Measurements from ENCODE around the gene PANX1.

PANX1 gene

GRCh38 chr11:94199136-94200130 lies 70.8 kb downstream of the PANX1 start:
- H3K4me1 ChIP-seq (ENCODE audit: insufficient read depth, low read length, severe bottlenecking): no peaks in the 10 kb centered on the region
- H3K36me3 ChIP-seq (ENCODE audit: insufficient read depth, low read length): no peaks in the 10 kb centered on the region
- H3K27ac ChIP-seq (ENCODE audit: low read depth, low read length, poor library complexity, severe bottlenecking): no peak overlapping the region
- H3K79me2 ChIP-seq (ENCODE audit: insufficient read depth, low read length): no peaks in the 10 kb centered on the region
- no peaks in the 10 kb centered on the region for H4K20me1 ChIP-seq (ENCODE audit: insufficient read depth, low read length)
- H3K9me3 ChIP-seq (ENCODE audit: low read length): no peaks in the 10 kb centered on the region
- no peak overlapping the region for H2AFZ ChIP-seq (ENCODE audit: low read length)
- no peaks in the 10 kb centered on the region for H3F3A ChIP-seq (ENCODE audit: insufficient read depth, low read length)
- no peak overlapping the region for H3K9ac ChIP-seq (ENCODE audit: low read length)
- H3K9me2 ChIP-seq (ENCODE audit: low read depth, low read length): no peaks in the 10 kb centered on the region
- no peaks in the 10 kb centered on the region for H3K27me3 ChIP-seq (ENCODE audit: insufficient read depth, low read length)
- no peak overlapping the region for H3K4me3 ChIP-seq (ENCODE audit: low read depth, low read length, poor library complexity, severe bottlenecking)
- no peak overlapping the region for H3K4me2 ChIP-seq (ENCODE audit: low read length)
- TF ChIP-seq CTCF (IDR thresholded peaks at IDR 0.05; ENCODE audit: low read length) (no peak), EZH2 (IDR thresholded peaks at IDR 0.05; ENCODE audit: borderline replicate concordance, low read length) (no peak)

GRCh38 chr11:94201004-94201465 lies 72.4 kb downstream of the PANX1 start:
- TF ChIP-seq EZH2 (IDR thresholded peaks at IDR 0.05; ENCODE audit: borderline replicate concordance, low read length) (no peak), CTCF (IDR thresholded peaks at IDR 0.05; ENCODE audit: low read length) (no peak)
- Histone ChIP-seq H3K9me2 (ENCODE audit: low read depth, low read length) (no peaks in the 10 kb centered on the region), H3K27ac (ENCODE audit: low read depth, low read length, poor library complexity, severe bottlenecking) (no peak overlapping the region), H3K36me3 (ENCODE audit: insufficient read depth, low read length) (no peaks in the 10 kb centered on the region), H3K4me1 (ENCODE audit: insufficient read depth, low read length, severe bottlenecking) (no peaks in the 10 kb centered on the region), H3K4me2 (ENCODE audit: low read length) (no peak overlapping the region), H3F3A (ENCODE audit: insufficient read depth, low read length) (no peaks in the 10 kb centered on the region), H3K9ac (ENCODE audit: low read length) (no peak overlapping the region), H3K4me3 (ENCODE audit: low read depth, low read length, poor library complexity, severe bottlenecking) (no peak overlapping the region), H3K9me3 (ENCODE audit: low read length) (no peaks in the 10 kb centered on the region), H4K20me1 (ENCODE audit: insufficient read depth, low read length) (no peaks in the 10 kb centered on the region), H3K27me3 (ENCODE audit: insufficient read depth, low read length) (no peaks in the 10 kb centered on the region), H3K79me2 (ENCODE audit: insufficient read depth, low read length) (no peaks in the 10 kb centered on the region), H2AFZ (ENCODE audit: low read length) (no peak overlapping the region)

GRCh38 chr11:94203070-94203469 lies 74.4 kb downstream of the PANX1 start:
- no peak overlapping the region for H3K4me3 ChIP-seq (ENCODE audit: low read depth, low read length, poor library complexity, severe bottlenecking)
- H3K9ac ChIP-seq (ENCODE audit: low read length): no peak overlapping the region
- H3K27me3 ChIP-seq (ENCODE audit: insufficient read depth, low read length): no peaks in the 10 kb centered on the region
- H3K79me2 ChIP-seq (ENCODE audit: insufficient read depth, low read length): no peaks in the 10 kb centered on the region
- no peak overlapping the region for H3K27ac ChIP-seq (ENCODE audit: low read depth, low read length, poor library complexity, severe bottlenecking)
- no peaks in the 10 kb centered on the region for H3K4me1 ChIP-seq (ENCODE audit: insufficient read depth, low read length, severe bottlenecking)
- TF ChIP-seq CTCF (IDR thresholded peaks at IDR 0.05; ENCODE audit: low read length) (no peak), EZH2 (IDR thresholded peaks at IDR 0.05; ENCODE audit: borderline replicate concordance, low read length) (no peak)
- no peaks in the 10 kb centered on the region for H3K9me3 ChIP-seq (ENCODE audit: low read length)
- no peaks in the 10 kb centered on the region for H4K20me1 ChIP-seq (ENCODE audit: insufficient read depth, low read length)
- H3F3A ChIP-seq (ENCODE audit: insufficient read depth, low read length): no peaks in the 10 kb centered on the region
- H3K4me2 ChIP-seq (ENCODE audit: low read length): no peak overlapping the region
- H3K9me2 ChIP-seq (ENCODE audit: low read depth, low read length): no peaks in the 10 kb centered on the region
- H3K36me3 ChIP-seq (ENCODE audit: insufficient read depth, low read length): no peaks in the 10 kb centered on the region
- H2AFZ ChIP-seq (ENCODE audit: low read length): no peak overlapping the region

All from OCI-LY1 (cell line).